Neural crest cell (in vitro differentiated cells): ENCODE measurements around the gene PLCH2. TPM values are rescaled to one million over a fixed set of nuclear protein-coding genes. Genes with fewer than 3 reads are reported as not detected.

Source experiments
- DNase-seq: peaks from one replicate; pipeline ENCODE4 v3.0.0; 2021; ENCODE audit warnings: low read depth, mixed read lengths, low spot score
- H3K27ac Mint-ChIP-seq: one replicate; pipeline ENCODE4 v1.8.0; 2021; ENCODE audit warnings: mild to moderate bottlenecking, mixed read lengths; ENCODE audit not compliant: unreplicated experiment
- H3K27me3 Mint-ChIP-seq: 2 replicates; pipeline ENCODE4 v1.8.0; 2021; ENCODE audit warnings: low read depth, mild to moderate bottlenecking, mixed read lengths
- H3K36me3 Mint-ChIP-seq: 2 replicates; pipeline ENCODE4 v1.8.0; 2021; ENCODE audit warnings: low read depth, mild to moderate bottlenecking, mixed read lengths
- H3K4me1 Mint-ChIP-seq: 2 replicates; pipeline ENCODE4 v1.8.0; 2021; ENCODE audit warnings: mixed read lengths
- H3K4me3 Mint-ChIP-seq: one replicate; pipeline ENCODE4 v1.8.0; 2021; ENCODE audit warnings: mild to moderate bottlenecking, mixed read lengths
- H3K9me3 Mint-ChIP-seq: 2 replicates; pipeline ENCODE4 v1.8.0; 2021; ENCODE audit warnings: mixed read lengths
- CTCF ChIP-seq: fragments of 200-600 bp; sonication (generic); conservative IDR thresholded peaks from 2 replicates; pipeline ENCODE4 v1.5.0; 2021; ENCODE audit warnings: antibody characterized with exemption, mild to moderate bottlenecking
- total RNA-seq: library from RNA; stranded (reverse); gene quantifications from 2 replicates; pipeline ENCODE4 v1.2.1, GENCODE V29; 2021

The PLCH2 gene
- total RNA-seq, 1 donor from 2014 or later: 0.37 TPM

- peaks cover 3% of the 10 kb centered on the region for H3K4me1 Mint-ChIP-seq
- no peak for DNase-seq
- no peak for TF ChIP-seq CTCF
- no peaks in the 10 kb centered on the region for H3K9me3 Mint-ChIP-seq
- no peak overlapping the region for H3K27ac Mint-ChIP-seq
- H3K4me3 Mint-ChIP-seq: no peak overlapping the region
- peaks cover 7% of the 10 kb centered on the region for H3K27me3 Mint-ChIP-seq
- H3K36me3 Mint-ChIP-seq: no peaks in the 10 kb centered on the region
Observed at GRCh38 chr1:2471587-2472001, 4.5 kb upstream of the PLCH2 start.

GRCh38 chr1:2472109-2472508, 4.0 kb upstream of the PLCH2 start:
- no peak overlapping the region for H3K4me3 Mint-ChIP-seq
- peaks cover 7% of the 10 kb centered on the region for H3K27me3 Mint-ChIP-seq
- no peaks in the 10 kb centered on the region for H3K36me3 Mint-ChIP-seq
- no peak for DNase-seq
- no peak overlapping the region for H3K27ac Mint-ChIP-seq
- TF ChIP-seq CTCF: no peak
- no peaks in the 10 kb centered on the region for H3K9me3 Mint-ChIP-seq
- peaks cover 3% of the 10 kb centered on the region for H3K4me1 Mint-ChIP-seq

- TF ChIP-seq CTCF: no peak
- H3K4me1 Mint-ChIP-seq: peaks cover 3% of the 10 kb centered on the region
- H3K9me3 Mint-ChIP-seq: no peaks in the 10 kb centered on the region
- H3K27me3 Mint-ChIP-seq: peaks cover 7% of the 10 kb centered on the region
- H3K36me3 Mint-ChIP-seq: no peaks in the 10 kb centered on the region
- no peak overlapping the region for H3K4me3 Mint-ChIP-seq
- no peak for DNase-seq
- H3K27ac Mint-ChIP-seq: no peak overlapping the region
Observed at GRCh38 chr1:2472561-2473177, 3.4 kb upstream of the PLCH2 start.

- Mint-ChIP-seq H3K27ac (no peak overlapping the region), H3K4me3 (no peak overlapping the region), H3K4me1 (peaks cover 3% of the 10 kb centered on the region), H3K27me3 (peaks cover 5% of the 10 kb centered on the region), H3K9me3 (no peaks in the 10 kb centered on the region), H3K36me3 (no peaks in the 10 kb centered on the region)
- no peak for DNase-seq
- TF ChIP-seq CTCF: no peak
Observed at GRCh38 chr1:2473198-2473597, 2.9 kb upstream of the PLCH2 start.

GRCh38 chr1:2474104-2474844, 1.8 kb upstream of the PLCH2 start:
- no peaks in the 10 kb centered on the region for H3K27me3 Mint-ChIP-seq
- no peaks in the 10 kb centered on the region for H3K4me1 Mint-ChIP-seq
- TF ChIP-seq CTCF: no peak
- no peak overlapping the region for H3K4me3 Mint-ChIP-seq
- H3K27ac Mint-ChIP-seq: no peak overlapping the region
- no peaks in the 10 kb centered on the region for H3K9me3 Mint-ChIP-seq
- H3K36me3 Mint-ChIP-seq: no peaks in the 10 kb centered on the region
- no peak for DNase-seq
